IPS DF 4.7 (cell line): Measurements from ENCODE around the gene KCNG1.

Experiments used
- DNase-seq: peaks from one replicate; pipeline ENCODE4 v3.0.0-alpha.2; 2013; ENCODE audit warnings: low spot score; ENCODE audit errors: extremely low read depth

KCNG1 gene

DNA sequence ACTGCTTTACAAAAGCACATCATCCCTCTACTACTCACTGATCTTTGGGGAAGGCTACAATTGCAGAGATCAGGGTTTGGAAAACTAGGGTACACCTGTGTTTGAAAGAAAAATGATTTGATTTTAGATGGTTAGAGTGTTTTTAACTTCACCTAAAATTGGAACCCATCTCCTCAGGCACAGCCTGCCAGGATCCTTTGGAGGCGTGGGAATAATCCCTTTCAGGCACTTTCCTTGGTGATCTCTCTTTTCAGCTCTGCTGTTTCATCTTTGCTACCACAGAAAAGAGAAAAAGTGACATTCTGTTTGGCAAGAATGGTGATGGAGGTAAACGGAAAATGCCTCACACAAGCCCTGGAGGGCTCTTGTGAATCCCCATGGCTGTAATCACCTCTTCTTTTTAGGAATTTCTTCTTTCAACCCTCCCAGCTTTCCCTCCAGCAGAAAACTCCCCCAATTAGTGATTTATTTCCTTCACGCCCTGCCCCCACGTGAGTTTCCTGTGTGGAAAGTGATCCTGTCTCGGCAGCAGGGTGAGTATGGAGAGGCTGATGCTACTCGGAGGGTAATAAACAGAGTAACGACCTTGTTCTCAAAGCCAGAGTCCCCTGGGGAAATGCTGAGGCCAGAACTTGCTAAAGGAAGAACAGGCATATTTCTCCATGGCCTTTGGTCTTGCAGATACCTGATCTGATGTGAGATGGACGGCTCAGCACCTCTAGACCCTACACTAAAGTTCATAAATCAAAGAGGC lies 9.2 kb downstream of the KCNG1 start:
- DNase-seq = no peak

DNA sequence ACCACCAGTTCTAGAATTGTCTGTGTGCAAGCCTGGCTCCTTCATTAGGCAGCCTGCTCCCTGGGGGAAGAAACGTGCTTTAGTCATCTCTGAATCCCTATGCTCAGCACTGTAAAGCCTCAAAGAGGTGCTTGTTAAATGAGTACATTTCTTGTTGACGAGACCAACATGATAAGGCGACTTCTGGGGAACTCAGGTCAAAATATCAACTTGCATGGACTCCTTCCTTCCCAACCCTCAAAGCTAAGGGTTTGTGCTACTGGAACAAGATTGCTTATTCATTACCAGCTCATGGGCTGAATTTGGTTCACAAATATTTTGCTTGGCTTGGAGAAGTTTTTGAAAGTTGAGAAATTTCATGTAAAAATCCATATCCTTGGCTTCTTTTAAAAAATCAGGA lies 10.6 kb downstream of the KCNG1 start:
- DNase-seq = no peak

DNA sequence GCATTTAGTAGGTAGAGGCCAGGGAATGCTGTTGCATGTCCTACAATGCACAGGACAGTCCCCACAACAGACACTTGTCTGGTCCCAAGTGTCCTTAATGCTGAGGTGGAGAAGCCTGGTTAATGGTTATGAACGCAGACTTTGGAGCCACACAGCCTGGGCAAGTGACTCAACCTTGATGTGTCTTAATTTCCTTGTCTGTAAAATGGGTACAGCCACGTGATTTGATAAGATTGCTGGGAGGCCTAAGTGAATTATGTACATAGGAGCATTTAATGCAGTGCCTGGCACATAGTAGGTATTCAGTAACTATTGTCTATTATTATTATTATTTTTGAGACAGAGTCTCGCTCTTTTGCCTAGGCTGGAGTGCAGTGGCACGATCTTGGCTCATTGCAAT lies 11.4 kb downstream of the KCNG1 start:
- no peak for DNase-seq

DNA sequence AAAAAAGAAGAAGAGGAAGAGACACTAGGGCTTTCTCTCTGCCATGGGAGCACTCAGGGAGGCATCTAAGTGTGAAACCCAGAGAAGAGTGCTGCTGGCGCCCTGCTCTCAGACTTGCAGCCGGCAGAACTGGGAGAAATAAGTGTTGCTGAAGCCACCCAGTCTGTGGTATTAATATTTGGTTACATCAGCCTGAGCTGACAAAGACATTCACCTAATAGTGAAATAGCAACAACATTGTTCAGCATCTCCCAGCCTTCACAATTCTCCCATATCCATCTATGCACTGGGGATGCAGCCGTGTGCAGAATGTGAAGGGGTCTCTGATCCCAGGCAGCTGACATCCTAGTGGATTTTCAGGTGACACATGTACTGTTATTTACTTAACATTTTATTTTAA lies 12.0 kb downstream of the KCNG1 start:
- no peak for DNase-seq

DNA sequence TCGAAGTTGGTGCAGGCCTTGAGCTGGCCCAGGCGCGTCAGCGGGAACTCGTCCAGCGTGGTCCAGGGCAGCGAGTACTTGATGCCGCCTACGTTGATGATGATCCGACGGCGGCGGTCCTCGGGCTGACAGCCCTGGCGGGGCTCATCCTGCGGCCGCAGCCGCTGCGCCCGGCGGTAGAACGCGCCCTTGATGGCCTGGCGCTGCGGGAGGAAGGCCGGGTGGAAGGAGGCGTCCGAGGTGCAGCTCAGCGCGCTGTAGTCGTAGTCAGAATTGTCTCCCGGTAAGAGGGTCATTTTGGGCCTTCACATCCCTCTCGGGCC lies 12.9 kb downstream of the KCNG1 start:
- no peak for DNase-seq

DNA sequence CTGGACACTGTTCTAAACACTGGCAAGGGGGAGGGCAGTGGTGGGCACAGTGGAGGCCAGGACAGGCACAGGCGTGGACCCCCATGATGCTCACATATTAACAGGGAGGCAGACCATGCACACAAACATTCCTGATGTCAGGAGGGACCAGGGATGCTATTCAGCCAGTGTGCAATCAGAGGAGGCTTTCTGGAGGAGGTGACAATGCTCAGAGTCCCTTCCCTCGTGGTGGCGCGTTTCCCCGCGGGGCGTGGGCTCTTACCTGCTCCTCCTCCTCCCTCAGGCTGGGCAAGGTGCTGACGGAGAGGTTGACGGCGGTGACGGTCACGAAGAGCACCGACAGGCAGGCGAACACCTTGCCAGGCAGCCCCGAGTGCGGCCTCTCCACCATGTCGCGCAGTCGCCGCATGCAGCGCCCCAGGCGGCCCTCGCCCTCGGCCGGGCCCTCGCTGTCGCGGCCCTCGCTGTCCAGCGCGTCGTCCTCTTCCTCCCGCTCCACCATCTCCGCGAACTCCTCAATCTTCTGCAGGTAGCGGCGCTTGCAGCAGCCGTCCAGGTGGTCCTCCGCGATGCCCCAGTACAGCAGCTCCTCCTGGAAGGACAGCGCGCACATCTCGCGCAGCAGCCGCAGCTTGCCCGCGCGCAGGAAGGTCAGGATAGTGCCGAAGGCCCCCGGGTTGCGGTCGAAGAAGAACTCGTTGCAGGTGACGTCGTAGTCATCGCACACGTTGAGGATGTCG lies 13.4 kb downstream of the KCNG1 start:
- DNase-seq = no peak

DNA sequence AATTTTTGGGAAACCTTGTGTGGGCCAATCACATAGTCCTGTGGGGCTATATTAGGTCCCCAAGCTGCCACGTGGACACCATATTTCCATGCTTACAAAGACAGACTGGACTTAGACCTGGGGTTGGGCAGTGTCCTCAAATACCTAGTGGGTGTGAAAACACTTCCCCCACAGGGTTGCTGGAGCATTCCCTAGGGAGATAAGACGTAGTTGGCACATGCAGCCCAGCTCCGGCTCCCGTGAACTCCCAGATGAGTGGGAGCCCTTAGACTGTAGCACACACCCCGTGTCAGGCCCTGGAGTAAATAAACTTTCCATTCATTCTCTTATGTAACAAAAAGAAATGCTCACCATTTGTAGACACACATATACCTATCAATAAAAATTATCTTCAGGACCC lies 14.2 kb downstream of the KCNG1 start:
- DNase-seq = no peak

DNA sequence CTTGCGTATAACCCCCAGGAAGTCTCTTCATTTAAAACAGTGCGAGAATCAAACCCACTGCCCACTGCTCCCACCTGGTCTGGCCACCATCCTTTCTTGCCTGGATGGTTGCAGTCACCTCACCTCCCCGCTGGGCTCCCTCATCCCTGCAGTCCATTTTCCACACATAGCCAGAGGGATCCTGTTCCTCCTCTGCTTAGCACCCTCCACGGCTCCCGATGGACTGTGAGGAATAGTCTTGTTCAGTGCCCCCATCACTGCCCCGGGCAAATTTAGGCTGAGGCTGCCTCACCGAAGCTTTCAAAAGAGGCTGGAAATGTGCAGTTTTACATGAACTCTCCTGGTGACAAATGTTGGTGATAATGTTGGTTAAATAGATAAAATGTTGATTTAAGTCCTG lies 17.7 kb downstream of the KCNG1 start:
- no peak for DNase-seq

DNA sequence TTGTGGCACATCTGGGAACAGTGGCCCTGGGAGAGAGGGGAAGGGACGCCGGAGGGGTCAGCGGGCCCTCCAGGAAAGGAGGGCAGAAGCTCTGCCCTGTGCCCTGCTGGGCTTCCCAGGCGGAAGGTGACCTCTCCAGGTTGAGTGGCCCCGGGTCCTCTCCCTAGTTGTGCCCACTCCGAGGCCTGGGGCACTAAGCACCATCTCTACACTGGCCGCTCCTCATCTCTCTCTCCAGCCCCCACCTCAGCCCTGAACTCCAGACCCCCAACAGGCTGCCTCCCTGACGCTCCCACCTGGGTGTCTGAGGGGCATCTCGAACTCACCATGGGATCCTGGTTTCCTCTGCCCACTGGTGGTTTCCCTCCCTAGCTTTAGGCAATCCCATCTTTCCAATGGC lies 18.1 kb downstream of the KCNG1 start:
- DNase-seq = no peak

DNA sequence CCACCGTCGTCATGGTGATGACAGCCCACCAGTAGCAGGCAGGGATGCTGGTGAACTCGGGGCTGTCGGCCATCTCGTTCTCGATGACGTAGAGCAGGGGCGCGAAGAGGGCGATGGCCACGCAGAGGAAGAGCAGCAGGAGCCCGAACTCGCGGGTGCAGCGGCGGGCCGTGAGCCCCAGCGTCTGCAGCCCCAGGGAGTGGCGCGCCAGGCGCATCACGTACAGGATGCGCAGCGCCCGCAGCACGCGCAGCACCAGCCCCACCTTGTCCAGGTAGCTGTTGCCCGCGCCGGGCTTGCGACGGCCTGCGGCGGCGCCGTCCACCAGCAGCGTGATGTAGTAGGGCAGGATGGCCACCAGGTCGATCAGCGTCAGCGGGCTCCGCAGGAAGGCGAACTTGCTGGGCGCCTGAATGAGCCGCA lies 18.6 kb downstream of the KCNG1 start:
- no peak for DNase-seq

DNA sequence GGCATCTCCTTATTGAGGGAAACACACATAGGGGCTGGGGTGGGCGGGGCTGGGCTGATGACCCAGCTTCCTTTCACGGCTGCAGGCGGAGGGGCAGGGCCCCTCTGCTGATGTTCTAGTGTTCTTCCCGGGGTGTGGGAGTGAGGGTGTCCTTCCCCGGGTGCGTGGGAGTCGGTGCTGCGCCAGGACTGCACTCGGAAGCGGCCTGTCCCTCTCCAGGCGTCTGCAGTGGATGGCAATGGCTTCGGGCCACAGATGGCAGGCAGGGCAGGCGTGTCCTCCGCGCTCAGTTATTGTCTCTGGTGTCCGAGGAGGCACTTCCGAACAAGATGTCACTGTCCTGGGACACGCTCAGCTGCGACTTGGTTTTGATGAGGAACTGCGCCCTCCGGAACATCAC lies 19.2 kb downstream of the KCNG1 start:
- no peak for DNase-seq

DNA sequence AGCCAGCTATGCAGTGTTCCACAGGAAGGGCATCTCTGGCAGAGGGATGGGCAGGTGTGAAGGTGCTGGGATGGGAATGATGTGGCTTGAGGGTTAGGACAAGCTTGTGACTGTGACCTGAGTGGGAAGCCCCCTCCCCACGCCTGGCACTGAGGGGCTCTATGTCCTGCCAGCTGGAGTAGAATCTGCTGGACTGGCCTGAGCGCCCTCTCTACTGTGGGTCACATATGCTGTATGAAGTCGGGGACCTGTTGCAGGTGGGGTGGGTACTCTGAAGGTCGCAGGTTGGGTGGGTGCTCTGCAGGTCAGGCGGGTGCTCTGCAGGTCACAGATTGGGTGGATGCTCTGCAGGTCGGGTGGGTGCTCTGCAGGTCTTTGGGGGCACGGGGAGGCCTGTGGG lies 20.3 kb downstream of the KCNG1 start:
- no peak for DNase-seq

DNA sequence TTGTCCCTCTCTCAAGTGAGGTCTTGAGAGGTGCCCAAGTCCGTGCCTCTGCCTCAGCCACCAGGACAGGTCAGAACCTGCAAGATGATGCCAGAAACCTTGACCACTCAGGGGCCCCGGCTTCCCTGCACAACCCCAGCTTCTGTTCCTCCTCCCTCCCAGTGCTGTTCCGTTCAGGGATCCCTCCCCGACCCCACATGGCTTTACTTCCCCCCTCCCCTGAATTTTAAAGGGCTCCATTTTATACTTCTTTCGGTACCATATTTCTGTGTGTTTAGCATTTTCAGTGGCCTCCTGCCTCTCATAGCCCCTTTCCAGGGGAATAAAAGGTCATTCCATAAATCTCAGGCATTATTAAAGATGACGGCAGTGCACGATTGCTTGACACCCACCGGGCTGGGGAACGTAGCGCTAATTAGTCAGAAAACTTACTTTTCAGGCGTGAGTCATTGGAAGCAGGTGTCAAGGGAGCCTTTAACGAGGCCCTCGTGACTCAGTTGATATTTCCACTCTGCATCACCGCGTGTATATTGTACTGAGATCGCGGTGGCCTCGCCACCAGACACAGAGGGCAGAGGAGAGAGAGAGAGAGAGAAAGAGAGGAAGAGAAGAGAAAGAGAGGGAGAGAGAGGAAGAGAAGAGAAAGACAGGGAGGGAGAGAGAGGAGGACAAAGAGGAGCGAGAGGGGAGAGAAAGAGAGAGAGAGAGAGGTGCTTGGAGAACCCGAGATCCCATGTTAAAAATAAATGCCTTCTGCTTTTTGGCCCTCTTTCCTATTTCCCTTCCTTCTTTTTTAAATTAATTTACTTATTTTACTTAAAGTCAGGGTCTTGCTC lies 21.3 kb downstream of the KCNG1 start:
- DNase-seq = no peak

DNA sequence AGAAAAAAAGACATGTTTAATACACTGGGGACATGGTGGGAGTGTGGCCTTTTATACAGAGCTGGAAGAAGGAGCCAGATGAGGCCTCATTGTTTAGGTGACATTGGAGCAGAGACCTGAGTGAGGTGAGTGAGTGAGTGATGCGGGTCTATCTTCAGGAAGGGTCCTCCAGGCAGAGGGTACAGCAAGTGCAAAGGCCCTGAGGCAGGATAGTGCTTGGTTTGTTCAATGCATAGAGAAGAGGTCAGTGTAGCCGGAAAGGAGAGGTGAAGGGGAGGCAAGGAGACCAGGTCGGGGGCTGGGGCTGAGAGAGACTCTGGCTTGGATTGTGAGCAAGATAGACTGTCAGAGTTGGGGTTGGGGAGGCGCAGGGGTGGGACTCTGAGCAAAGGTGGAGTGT lies 23.6 kb downstream of the KCNG1 start:
- DNase-seq = no peak

DNA sequence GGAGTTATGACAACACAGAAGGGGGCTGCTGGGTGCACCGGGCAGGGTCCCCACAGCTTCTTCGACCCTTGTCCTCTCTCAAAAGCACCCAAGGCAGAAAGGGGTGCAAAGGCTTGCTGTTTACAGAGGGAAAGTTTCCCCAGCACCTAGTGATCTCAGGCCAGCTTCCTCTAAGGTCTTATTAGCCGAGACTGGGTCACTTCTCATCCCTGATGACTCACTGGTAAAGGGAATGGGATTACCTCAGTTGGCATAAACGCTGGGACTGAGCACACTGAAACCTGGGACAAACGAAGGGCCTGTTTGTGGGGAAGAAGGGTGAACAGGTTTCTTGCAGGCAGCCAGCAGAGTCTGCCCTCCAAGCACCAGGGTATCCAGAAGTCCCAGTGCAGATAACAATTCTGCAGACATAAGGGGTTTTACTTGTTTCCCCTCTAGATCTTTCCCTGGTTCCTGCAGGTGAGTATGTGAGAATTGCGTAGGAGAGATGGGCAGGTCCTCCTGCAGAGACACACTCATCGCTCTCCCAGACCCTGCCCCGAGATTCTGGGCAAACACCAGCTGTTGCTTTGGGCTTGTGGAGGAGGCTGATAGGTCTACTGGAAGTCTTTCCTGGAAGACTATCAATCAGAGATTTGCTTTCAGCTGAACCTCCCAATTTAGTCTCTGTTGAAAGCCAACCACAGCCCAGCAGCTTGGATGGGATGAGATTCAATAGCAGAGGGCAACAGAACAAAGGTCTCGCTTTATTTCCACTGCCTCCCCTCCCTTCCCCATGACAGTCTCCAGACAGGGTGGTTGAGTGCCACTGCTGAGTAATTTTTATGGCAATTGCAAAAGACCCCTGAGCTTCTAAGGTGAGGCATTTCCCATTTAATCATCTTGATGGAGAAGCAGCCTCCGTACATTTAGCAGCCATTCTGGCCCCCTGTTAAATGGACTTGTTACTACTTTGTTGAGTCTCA lies 25.7 kb downstream of the KCNG1 start:
- no peak for DNase-seq

DNA sequence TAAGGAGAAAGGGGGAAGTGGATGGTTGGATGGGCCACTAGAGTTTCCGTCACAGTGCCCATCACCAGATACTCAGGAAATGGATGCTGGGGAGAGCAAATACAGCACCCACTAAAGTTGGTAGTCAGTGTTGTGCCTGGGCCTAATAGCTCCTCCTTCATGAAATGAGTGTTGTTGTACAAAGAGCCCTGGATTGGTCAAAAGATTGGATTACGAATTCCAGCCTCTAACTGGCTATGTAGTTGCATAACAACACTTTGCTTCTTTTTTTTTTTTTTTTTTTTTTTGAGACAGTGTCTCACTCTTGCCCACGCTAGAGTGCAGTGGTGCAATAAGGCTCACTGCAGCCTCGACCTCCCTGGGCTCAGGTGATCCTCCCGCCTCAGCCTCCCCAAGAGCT lies 27.4 kb downstream of the KCNG1 start:
- no peak for DNase-seq

DNA sequence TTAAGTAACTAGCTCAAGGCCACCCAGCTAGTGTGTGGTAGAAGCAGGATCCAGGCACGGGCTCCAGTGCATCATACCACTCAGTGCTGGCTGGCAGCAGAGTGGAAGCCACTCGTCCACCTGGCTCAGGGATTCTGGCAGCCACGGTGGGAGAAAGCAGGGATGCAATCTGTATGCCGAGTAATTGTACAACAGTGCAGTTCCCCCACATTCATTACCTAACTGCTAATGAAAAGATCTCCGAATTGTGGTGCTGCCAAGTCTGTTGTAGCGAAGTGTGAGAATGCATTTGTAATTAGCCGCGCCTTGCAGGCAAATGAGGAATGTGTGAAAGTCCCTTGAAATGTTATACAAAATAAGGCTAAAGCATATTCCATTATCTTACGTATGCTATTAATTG lies 29.0 kb downstream of the KCNG1 start:
- no peak for DNase-seq

DNA sequence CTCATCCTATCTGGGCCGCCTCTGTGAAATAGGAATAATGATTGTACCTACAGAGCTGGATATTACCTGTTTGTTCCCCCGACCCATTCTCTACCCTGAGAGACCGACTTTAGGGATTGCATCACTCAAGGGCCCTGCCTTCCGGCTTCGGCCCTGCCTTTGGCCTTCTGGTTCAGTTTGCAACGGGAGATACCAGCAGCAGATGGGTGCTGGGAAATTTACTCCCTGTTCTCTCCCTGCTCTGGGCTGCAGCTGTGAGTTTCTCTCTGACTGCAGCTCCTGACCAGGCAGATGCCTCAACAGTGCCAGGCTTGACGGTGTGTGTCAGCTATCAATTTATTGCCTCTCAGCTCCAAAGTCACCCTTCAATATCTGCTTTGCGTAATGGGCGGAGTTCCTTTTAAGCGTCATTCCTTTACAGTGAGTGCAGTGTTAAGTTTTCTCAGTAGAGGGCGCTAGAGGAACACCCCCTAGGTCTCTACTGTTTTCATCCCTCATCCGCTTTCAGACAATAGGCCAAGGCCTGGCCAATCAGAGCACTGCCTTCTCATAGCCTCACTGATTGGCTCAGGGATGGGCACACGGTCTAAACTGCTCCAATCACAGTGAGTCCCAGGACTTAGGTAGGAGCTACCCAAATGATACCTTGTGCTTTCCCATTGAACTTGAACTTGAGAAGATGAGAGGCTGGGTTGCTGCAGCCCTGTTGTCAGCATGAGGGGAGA lies 30.0 kb downstream of the KCNG1 start:
- no peak for DNase-seq

DNA sequence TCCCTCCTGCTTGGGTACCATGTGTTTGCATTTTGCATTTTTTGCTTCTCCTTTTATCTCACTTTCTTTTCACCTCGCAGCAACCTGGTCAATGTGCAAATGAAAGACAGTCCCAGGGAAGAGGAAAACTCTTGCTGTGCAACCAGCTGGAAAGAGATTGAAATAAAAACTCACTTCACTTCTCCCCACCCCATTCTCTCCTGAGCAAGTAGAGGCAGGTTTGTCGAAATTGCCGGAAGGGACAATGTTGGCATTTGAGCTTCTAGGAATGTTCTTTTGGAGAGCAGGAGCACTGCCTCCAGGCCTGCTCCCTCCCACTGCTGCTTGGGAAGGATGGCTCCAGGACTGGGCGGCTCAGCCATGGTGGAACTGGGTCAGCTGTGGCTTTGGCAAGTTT lies 30.6 kb downstream of the KCNG1 start:
- DNase-seq = no peak

DNA sequence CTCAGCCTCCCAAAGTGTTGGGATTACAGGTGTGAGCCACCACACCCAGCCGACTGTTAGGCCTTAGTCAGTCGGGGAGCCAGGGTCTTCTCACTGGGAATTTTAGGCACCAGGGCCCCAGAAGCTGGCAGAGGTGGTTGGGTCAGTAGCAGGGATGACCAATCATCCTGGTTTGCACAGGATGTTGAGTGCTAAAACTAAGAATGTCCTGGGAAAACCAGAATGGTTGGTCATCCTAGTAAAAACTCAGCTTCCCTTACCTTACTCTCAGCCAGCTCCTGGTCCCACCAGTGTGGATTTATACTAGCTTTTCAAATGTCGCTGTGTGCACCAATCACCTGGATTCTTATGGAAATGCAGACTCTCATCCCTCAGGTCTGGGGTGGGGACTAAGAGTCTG lies 31.8 kb downstream of the KCNG1 start:
- DNase-seq = no peak
